Sigmoid colon (tissue), 4 donors: Measurements from ENCODE around the gene HMGB2.

Experiments
- CTCF ChIP-seq, 4 experiments: fragments of 450-650 bp in 3 of 4; fragments of 200-600 bp in 1 of 4; IDR thresholded peaks; one replicate each; pipeline ENCODE4 v1.5.1; 2016 to 2019; ENCODE audit warnings: antibody characterized with exemption in 4 of 4, mild to moderate bottlenecking in 3 of 4, moderate library complexity in 2 of 4
- POLR2A ChIP-seq, 2 donors: fragments of 450-650 bp; IDR thresholded peaks; one replicate each; pipeline ENCODE4 v1.6.1; 2016; ENCODE audit warnings: antibody characterized with exemption in 2 of 2, mild to moderate bottlenecking in 2 of 2, moderate library complexity in 2 of 2
- POLR2AphosphoS5 ChIP-seq, 4 donors: sonication (generic); formaldehyde crosslinking; IDR thresholded peaks; one replicate each; pipeline ENCODE4 v1.6.1; 2017; ENCODE audit warnings: antibody characterized with exemption in 4 of 4

- TF ChIP-seq CTCF (IDR thresholded peaks at IDR 0.05) = no peak
- TF ChIP-seq POLR2A (IDR thresholded peaks at IDR 0.05) = no peak
- TF ChIP-seq POLR2AphosphoS5 (IDR thresholded peaks at IDR 0.05) = no peak
Measured at GRCh38 chr4:173367285-173367684, 33.1 kb upstream of the HMGB2 start.
